ENCODE measurements around the gene PEX10.

GRCh38 chr1:2427051-2427450 is 14.7 kb upstream of the PEX10 start:
- no peak for TF ChIP-seq CTCF (IDR thresholded peaks at IDR 0.05; ENCODE audit: low read depth, low read length, missing input control)
- no peak for TF ChIP-seq MAX (IDR thresholded peaks at IDR 0.05)
- no peak for TF ChIP-seq TAF1 (conservative IDR thresholded peaks at IDR 0.05)
- no peak for TF ChIP-seq REST (IDR thresholded peaks at IDR 0.05)
- TF ChIP-seq RAD21 (IDR thresholded peaks at IDR 0.05) = no peak
- TF ChIP-seq ZBTB33 (IDR thresholded peaks at IDR 0.05) = no peak
- TF ChIP-seq ATF3 (IDR thresholded peaks at IDR 0.05) = no peak
- TF ChIP-seq SP1 (IDR thresholded peaks at IDR 0.05) = no peak
